22Rv1 (cell line): ENCODE results near the gene GSX1.

Experiments used
- H3K27ac ChIP-seq: fragments of 450-650 bp; 2 replicates; pipeline ENCODE4 v1.5.1; 2017
- ZFX ChIP-seq: fragments of 450-650 bp; IDR thresholded peaks from 2 replicates; pipeline ENCODE4 v1.6.1; 2017; ENCODE audit warnings: antibody characterized with exemption, borderline replicate concordance
- TF ChIP-seq, protein P1 (sequence below): fragments of 450-650 bp; IDR thresholded peaks from 2 replicates; pipeline ENCODE4 v1.5.1; 2017; ENCODE audit warnings: mild to moderate bottlenecking

GSX1 gene

DNA sequence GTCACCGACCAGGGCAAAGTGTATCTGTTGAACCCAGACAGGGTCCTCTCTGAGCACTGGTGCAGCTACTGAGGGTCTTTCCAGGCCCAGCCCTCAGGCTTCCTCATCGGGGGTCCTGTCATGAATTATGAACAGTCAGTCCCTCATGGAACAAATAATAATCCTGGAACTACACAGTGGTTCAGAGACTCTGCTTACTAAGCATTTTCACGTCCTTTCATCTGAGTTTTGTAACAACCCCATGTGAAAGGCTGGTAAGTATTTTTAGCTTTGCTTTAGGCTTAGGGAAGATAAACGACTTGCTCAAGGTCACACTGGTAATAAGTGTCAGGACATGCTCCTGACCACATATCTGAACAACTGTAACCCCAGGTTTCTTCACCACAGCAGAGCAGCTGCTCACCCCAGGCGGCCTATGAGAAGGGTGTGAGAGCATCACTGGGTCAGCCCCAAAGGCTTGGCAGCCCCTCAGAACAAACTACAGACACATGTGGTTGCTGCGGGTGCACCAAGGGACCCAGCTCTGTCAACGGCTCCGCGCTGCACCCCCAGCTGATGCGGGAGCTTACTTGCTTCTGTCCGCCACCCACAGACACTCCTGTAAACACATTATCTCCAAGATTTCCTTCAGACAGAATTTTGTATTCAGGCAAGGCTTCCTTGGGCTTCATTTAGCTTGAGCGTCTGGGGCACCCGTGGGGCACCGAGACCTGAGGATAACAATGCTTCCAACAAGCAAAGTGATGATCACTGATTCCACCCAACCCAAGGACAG, 19.4 kb upstream of the GSX1 start:
- TF ChIP-seq, protein P1, sequence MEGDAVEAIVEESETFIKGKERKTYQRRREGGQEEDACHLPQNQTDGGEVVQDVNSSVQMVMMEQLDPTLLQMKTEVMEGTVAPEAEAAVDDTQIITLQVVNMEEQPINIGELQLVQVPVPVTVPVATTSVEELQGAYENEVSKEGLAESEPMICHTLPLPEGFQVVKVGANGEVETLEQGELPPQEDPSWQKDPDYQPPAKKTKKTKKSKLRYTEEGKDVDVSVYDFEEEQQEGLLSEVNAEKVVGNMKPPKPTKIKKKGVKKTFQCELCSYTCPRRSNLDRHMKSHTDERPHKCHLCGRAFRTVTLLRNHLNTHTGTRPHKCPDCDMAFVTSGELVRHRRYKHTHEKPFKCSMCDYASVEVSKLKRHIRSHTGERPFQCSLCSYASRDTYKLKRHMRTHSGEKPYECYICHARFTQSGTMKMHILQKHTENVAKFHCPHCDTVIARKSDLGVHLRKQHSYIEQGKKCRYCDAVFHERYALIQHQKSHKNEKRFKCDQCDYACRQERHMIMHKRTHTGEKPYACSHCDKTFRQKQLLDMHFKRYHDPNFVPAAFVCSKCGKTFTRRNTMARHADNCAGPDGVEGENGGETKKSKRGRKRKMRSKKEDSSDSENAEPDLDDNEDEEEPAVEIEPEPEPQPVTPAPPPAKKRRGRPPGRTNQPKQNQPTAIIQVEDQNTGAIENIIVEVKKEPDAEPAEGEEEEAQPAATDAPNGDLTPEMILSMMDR, result no peak
- TF ChIP-seq ZFX, result no peak
- H3K27ac ChIP-seq, result no peak overlapping the region

DNA sequence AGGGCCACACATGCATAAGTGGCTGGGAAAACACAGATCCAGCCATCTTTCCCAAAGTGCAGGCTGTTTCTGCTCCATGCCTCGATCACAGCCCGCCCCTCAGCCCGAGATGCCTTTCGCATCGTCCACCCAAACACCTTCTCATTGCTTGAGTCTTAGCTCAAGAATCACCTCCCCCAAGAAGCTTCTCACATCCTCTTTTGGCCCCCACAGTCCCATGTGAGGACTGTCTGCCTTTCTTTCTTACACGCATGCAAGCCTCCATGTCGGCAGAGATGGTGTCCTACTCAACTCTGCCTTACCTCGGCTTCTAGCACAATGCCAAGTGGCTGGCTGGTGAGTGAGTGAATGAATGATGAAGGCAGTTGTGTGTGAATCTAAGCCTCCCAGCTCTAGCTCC, 18.1 kb upstream of the GSX1 start:
- no peak for TF ChIP-seq ZFX
- TF ChIP-seq, protein P1, result no peak
- H3K27ac ChIP-seq, result no peak overlapping the region

DNA sequence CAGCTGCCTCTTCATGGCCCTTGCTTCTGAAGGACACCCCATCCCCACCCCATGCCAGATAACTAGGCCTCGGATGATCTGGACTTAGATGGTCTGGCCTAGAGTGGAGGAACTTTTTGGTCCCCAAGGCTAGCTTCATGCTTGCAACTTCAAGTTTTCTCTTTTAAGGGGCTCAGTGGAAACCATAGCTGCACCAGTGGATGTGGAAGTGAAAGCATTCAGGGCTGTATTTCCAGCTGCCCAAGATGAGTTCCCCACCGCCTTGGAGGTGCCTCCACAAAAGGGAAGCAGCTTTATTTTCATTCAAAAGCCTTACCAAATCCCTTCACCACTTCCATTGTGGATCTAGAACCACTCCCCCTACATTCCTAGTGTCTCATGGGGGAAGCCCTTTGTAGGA, 17.6 kb upstream of the GSX1 start:
- H3K27ac ChIP-seq, result no peak overlapping the region
- no peak for TF ChIP-seq ZFX
- TF ChIP-seq, protein P1, result no peak

DNA sequence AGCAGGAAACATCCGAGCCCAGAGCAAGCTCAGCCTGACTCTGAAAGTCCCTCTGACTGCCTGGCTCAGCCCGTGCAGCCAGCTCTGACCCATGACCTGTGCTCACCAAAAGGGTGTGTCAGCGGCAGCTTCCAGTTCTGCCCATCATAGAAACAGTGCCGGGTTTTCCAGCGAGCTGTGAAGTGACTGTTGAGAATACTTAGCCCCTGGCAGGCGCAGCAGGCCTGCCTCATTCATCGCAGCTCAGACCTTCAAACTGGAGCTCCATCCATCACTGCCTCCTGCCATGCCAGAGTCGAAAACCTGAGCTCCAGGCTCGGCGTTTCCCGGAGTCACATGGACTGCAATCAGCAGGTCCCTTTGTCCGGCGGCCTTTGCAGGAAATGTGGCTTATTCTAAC, 16.3 kb upstream of the GSX1 start:
- no peak overlapping the region for H3K27ac ChIP-seq

DNA sequence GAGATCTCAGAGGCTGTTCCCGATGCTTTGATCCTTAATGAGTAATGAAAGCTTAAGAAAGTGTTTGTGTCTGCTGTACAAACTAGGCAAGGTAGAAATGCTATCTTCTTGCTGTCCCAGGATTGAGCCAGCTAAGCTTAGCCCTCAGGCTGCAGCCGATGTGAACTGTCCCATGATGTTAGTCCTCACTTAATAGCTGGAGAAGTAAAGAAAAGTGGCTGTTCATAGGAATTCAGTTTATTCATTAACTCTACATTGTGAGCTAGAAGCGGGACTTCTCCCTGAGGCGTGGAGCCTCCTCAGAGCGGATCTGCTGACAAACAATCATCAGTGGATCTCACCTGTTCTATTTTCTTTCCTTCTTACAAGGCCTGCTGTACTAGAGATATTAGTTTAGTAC, 10.1 kb upstream of the GSX1 start:
- H3K27ac ChIP-seq, result no peak overlapping the region
- TF ChIP-seq, protein P1, result no peak
- TF ChIP-seq ZFX, result no peak

More for the DNA sequence above, 16.3 kb upstream of the GSX1 start:
- TF ChIP-seq, protein P1, result no peak
- TF ChIP-seq ZFX, result no peak

DNA sequence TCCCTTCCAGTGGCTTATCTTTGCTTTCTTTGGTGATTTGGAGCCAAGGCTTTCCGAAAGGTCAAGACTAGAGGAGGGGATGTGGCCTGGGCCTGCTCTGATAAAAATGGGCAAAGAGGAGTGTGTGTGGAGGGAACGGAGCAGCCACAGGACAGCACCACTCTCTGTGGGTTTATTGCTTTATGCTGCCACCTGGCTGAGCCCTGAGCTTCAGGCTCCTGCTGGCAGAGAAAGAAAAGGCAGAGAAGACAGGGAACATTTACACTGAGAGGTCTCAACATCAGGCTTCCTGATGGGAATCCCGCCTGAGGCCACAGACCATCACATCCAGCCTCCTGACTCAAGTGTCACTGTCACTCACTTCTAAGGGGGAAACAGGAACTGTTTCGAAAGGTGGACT, 9.2 kb upstream of the GSX1 start:
- no peak overlapping the region for H3K27ac ChIP-seq
- TF ChIP-seq ZFX, result no peak
- TF ChIP-seq, protein P1, result no peak; the same call in 1 of the 2 replicates

DNA sequence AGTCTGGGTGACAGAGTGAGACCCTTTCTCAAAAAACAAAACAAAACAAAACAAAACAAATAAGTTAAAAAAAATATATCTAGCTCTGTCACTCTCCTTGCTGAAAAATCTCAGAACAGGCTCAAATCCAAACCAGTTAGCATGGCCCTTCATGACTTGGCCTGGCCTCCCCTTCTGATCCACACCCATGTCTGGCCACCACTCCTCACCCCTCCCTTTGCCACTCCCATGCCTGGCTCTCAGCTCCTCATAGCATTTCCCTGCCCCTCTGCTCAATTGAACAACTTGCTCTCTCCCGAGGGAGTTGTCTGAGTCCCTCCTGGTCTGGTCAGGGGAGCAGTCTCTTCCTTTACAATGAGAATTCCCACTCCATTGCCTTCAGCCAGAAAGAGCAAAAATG, 4.0 kb upstream of the GSX1 start:
- no peak overlapping the region for H3K27ac ChIP-seq
- no peak for TF ChIP-seq ZFX
- TF ChIP-seq, protein P1, result no peak
